ENCODE data around the gene WDR86. TPM values are rescaled to one million over a fixed set of nuclear protein-coding genes. Genes with fewer than 3 reads are reported as not detected.

The WDR86 gene
- total and polyA plus RNA-seq, 2 of the 8 experiments (the other 6 are each of a cell fraction or from before 2014, with no cell fraction given), result 12.7 to 15.8 TPM

- TF ChIP-seq CHD7 (IDR thresholded peaks at IDR 0.05; ENCODE audit: insufficient replicate concordance, low read length) (no peak), FOSL1 (IDR thresholded peaks at IDR 0.05; ENCODE audit: insufficient read depth, low read depth, low read length) (no peak), EP300 (IDR thresholded peaks at IDR 0.05; ENCODE audit: borderline replicate concordance in 1 of 2, low read depth in 2 of 2, low read length in 2 of 2) (no peak), SUZ12 (IDR thresholded peaks at IDR 0.05; ENCODE audit: low read length) (no peak), TCF12 (IDR thresholded peaks at IDR 0.05; ENCODE audit: low read depth, low read length) (no peak), ASH2L (IDR thresholded peaks at IDR 0.05; ENCODE audit: low read length) (no peak), CHD2 (IDR thresholded peaks at IDR 0.05; ENCODE audit: low read length) (no peak), YY1 (IDR thresholded peaks at IDR 0.05; ENCODE audit: low read depth, low read length) (no peak), EGR1 (IDR thresholded peaks at IDR 0.05; ENCODE audit: borderline replicate concordance, low read depth, low read length) (no peak)
These were observed 15.5 kb downstream of the WDR86 start (continued) for GRCh38 chr7:151394076-151395035.
